ENCODE results near the gene TTLL5.

Gene TTLL5

GRCh38 chr14:75979071-75979571, 318.1 kb downstream of the TTLL5 start:
- H3K4me1 ChIP-seq = no peaks in the 10 kb centered on the region; the same call in 1 of the 2 replicates
- H3K27me3 ChIP-seq = no peaks in the 10 kb centered on the region
- H3K36me3 ChIP-seq = no peaks in the 10 kb centered on the region
- peak; percentile 65 for DNase-seq
- no peak overlapping the region for H3K4me3 ChIP-seq (ENCODE audit: low read depth, low read length)
- H3K9me3 ChIP-seq = no peaks in the 10 kb centered on the region
- TF ChIP-seq CTCF (IDR thresholded peaks at IDR 0.05; ENCODE audit: low read depth, low read length) = peak; percentile 81

- Histone ChIP-seq H3K4me1 (no peaks in the 10 kb centered on the region; the same call in 1 of the 2 replicates), H3K9me3 (no peaks in the 10 kb centered on the region), H3K27me3 (no peaks in the 10 kb centered on the region), H3K4me3 (ENCODE audit: low read depth, low read length) (no peak overlapping the region), H3K36me3 (no peaks in the 10 kb centered on the region)
- DNase-seq = no peak
- TF ChIP-seq CTCF (IDR thresholded peaks at IDR 0.05; ENCODE audit: low read depth, low read length) = no peak
These were observed 318.9 kb downstream of the TTLL5 start for GRCh38 chr14:75979648-75980565.

GRCh38 chr14:75980856-75981255, 319.8 kb downstream of the TTLL5 start:
- no peak for DNase-seq
- H3K27me3 ChIP-seq = no peaks in the 10 kb centered on the region
- no peak for TF ChIP-seq CTCF (IDR thresholded peaks at IDR 0.05; ENCODE audit: low read depth, low read length)
- H3K4me3 ChIP-seq (ENCODE audit: low read depth, low read length) = no peak overlapping the region
- H3K36me3 ChIP-seq = no peaks in the 10 kb centered on the region
- no peaks in the 10 kb centered on the region for H3K9me3 ChIP-seq
- H3K4me1 ChIP-seq = no peaks in the 10 kb centered on the region; the same call in 1 of the 2 replicates

- TF ChIP-seq CTCF (IDR thresholded peaks at IDR 0.05; ENCODE audit: low read depth, low read length) = no peak
- H3K4me3 ChIP-seq (ENCODE audit: low read depth, low read length) = peak within 1 kb of the TSS; percentile 79
- no peaks in the 10 kb centered on the region for H3K36me3 ChIP-seq
- peak; percentile 68 for DNase-seq
- no peaks in the 10 kb centered on the region for H3K27me3 ChIP-seq
- no peaks in the 10 kb centered on the region for H3K9me3 ChIP-seq
- no peaks in the 10 kb centered on the region; the same call in 1 of the 2 replicates for H3K4me1 ChIP-seq
These were observed 320.6 kb downstream of the TTLL5 start, which contains the start of gene TGFB3 for GRCh38 chr14:75981426-75982265. Gene TGFB3 (minus strand): TSS chr14:75981995. CDS start chr14:75980893, 1,102 bp downstream.

- DNase-seq = peak; percentile 86
- peak overlapping the region; percentile 79 for H3K4me3 ChIP-seq (ENCODE audit: low read depth, low read length)
- no peaks in the 10 kb centered on the region for H3K9me3 ChIP-seq
- H3K36me3 ChIP-seq = no peaks in the 10 kb centered on the region
- peak; percentile 65 for TF ChIP-seq CTCF (IDR thresholded peaks at IDR 0.05; ENCODE audit: low read depth, low read length)
- H3K27me3 ChIP-seq = no peaks in the 10 kb centered on the region
- H3K4me1 ChIP-seq = no peaks in the 10 kb centered on the region; the same call in 1 of the 2 replicates
These were observed 321.4 kb downstream of the TTLL5 start for GRCh38 chr14:75982266-75983018.

Data from BE2C (cell line).